Liver (tissue), 9 donors: Measurements from ENCODE around the gene SCGB2B2. TPM values are rescaled to one million over a fixed set of nuclear protein-coding genes. Genes with fewer than 3 reads are reported as not detected.

Experiments
- DNase-seq: peaks from one replicate; pipeline ENCODE4 v3.0.0-alpha.2; 2017; ENCODE audit warnings: low spot score
- H3K27ac ChIP-seq, 2 donors: one replicate each; pipeline ENCODE4 v1.7.0; 2013; ENCODE audit warnings: inconsistent platforms in 2 of 2, low read length in 2 of 2, control low read depth in 1 of 2, low read depth in 1 of 2, mild to moderate bottlenecking in 1 of 2
- H3K27me3 ChIP-seq, 4 donors: one replicate each; pipeline versions ENCODE4 v1.6.1 to v1.7.0; 2013; ENCODE audit warnings: low read length in 3 of 4, inconsistent platforms in 1 of 4, mild to moderate bottlenecking in 1 of 4, moderate library complexity in 1 of 4; ENCODE audit not compliant: control insufficient read depth in 4 of 4, insufficient read depth in 4 of 4
- H3K36me3 ChIP-seq, 4 donors: one replicate each; pipeline versions ENCODE4 v1.6.1 to v1.7.0; 2013; ENCODE audit warnings: low read length in 3 of 4, mild to moderate bottlenecking in 3 of 4, low read depth in 1 of 4, moderate library complexity in 1 of 4; ENCODE audit not compliant: control insufficient read depth in 4 of 4, insufficient read depth in 3 of 4
- H3K4me1 ChIP-seq, 4 donors: one replicate each; pipeline versions ENCODE4 v1.6.1 to v1.7.0; 2013; ENCODE audit warnings: low read length in 3 of 4, mild to moderate bottlenecking in 3 of 4, moderate library complexity in 1 of 4; ENCODE audit not compliant: control insufficient read depth in 4 of 4, insufficient read depth in 4 of 4
- H3K4me3 ChIP-seq, 3 donors: one replicate each; pipeline versions ENCODE4 v1.6.1 to v1.7.0; 2013; ENCODE audit warnings: low read length in 3 of 3, control low read depth in 1 of 3, low read depth in 1 of 3, mild to moderate bottlenecking in 1 of 3
- H3K9ac ChIP-seq, 2 donors: one replicate each; pipeline ENCODE4 v1.7.0; 2013; ENCODE audit warnings: low read length in 2 of 2, mild to moderate bottlenecking in 2 of 2, moderate library complexity in 2 of 2, control low read depth in 1 of 2, low read depth in 1 of 2
- H3K9me3 ChIP-seq, 4 donors: one replicate each; pipeline versions ENCODE4 v1.6.1 to v1.7.0; 2013; ENCODE audit warnings: low read length in 3 of 4; ENCODE audit not compliant: control insufficient read depth in 4 of 4
- FOXA1 ChIP-seq: IDR thresholded peaks from 2 replicates; pipeline ENCODE4 v1.6.1; 2016; ENCODE audit warnings: antibody characterized with exemption
- FOXA2 ChIP-seq: IDR thresholded peaks from 2 replicates; pipeline ENCODE4 v1.6.1; 2016; ENCODE audit warnings: antibody characterized with exemption
- GABPA ChIP-seq, 2 donors: IDR thresholded peaks in 1 of 2; conservative IDR thresholded peaks in 1 of 2; 2 replicates each; pipeline ENCODE4 v1.6.1; 2016; ENCODE audit warnings: antibody characterized with exemption in 2 of 2, mild to moderate bottlenecking in 1 of 2, moderate library complexity in 1 of 2
- HNF4A ChIP-seq, 2 donors: conservative IDR thresholded peaks; 2 replicates each; pipeline ENCODE4 v1.6.1; 2016; ENCODE audit warnings: antibody characterized with exemption in 2 of 2, mild to moderate bottlenecking in 2 of 2
- JUND ChIP-seq, 2 donors: IDR thresholded peaks; 2 replicates each; pipeline ENCODE4 v1.6.1; 2016; ENCODE audit warnings: antibody characterized with exemption in 2 of 2
- MAX ChIP-seq: IDR thresholded peaks from 2 replicates; pipeline ENCODE4 v1.6.1; 2016; ENCODE audit warnings: antibody characterized with exemption
- NR2F2 ChIP-seq: IDR thresholded peaks from 2 replicates; pipeline ENCODE4 v1.6.1; 2016; ENCODE audit warnings: antibody characterized with exemption
- REST ChIP-seq: IDR thresholded peaks from 2 replicates; pipeline ENCODE4 v1.6.1; 2016; ENCODE audit warnings: antibody characterized with exemption, mild to moderate bottlenecking
- RXRA ChIP-seq, 2 donors: IDR thresholded peaks; 2 replicates each; pipeline ENCODE4 v1.6.1; 2017 to 2018; ENCODE audit warnings: antibody characterized with exemption in 2 of 2, mild to moderate bottlenecking in 1 of 2
- TAF1 ChIP-seq: conservative IDR thresholded peaks from 2 replicates; pipeline ENCODE4 v1.6.1; 2016; ENCODE audit warnings: antibody characterized with exemption, mild to moderate bottlenecking
- YY1 ChIP-seq: IDR thresholded peaks from 2 replicates; pipeline ENCODE4 v1.6.1; 2016; ENCODE audit warnings: antibody characterized with exemption, mild to moderate bottlenecking
- WGBS: extraction: QIAGEN DNeasy Blood & Tissue Kit; methylation state at CpG from one replicate; pipeline ENCODE4 v1.1.7; 2013; 5-methylcytosine and 5-hydroxymethylcytosine counted together
- polyA plus RNA-seq, 2 donors: library from polyadenylated mRNA; stranded (reverse) in 1 of 2; unstranded in 1 of 2; fragments of 200-250 nt in 1 of 2; fragments of >200 nt in 1 of 2; fragmentation: Nextera tagmentation in 1 of 2; extraction: Ambion mirVana in 1 of 2; gene quantifications; one replicate each; pipeline versions ENCODE4 v1.2.1 to v1.2.3, GENCODE V29; 2013 to 2015
- total RNA-seq, 2 donors: library from RNA; depleted of rRNA; stranded (reverse); fragments of >200 nt; gene quantifications; one replicate each; pipeline ENCODE4 v1.2.3, GENCODE V29; 2014
- TF ChIP-seq, protein P1 (sequence below): IDR thresholded peaks from 2 replicates; pipeline ENCODE4 v1.6.1; 2016; ENCODE audit warnings: antibody characterized with exemption
- TF ChIP-seq, protein P2 (sequence below): IDR thresholded peaks from 2 replicates; pipeline ENCODE4 v1.6.1; 2016; ENCODE audit warnings: antibody characterized with exemption
- TF ChIP-seq, protein P3 (sequence below): fragments of 150-350 bp; IDR thresholded peaks from 2 replicates; pipeline ENCODE4 v1.5.1; 2017; ENCODE audit warnings: improper control_type of control experiment, low read depth, low read length; ENCODE audit not compliant: missing input control
- donor health status: healthy.
- donor health status: healthy.
- donor health status: healthy.
- donor health status: healthy.
- donor health status: healthy.

SCGB2B2 gene, protein sequence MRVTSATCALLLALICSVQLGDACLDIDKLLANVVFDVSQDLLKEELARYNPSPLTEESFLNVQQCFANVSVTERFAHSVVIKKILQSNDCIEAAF
- total RNA-seq, result under 1 TPM; 0.09 to 0.50 TPM
- polyA plus RNA-seq, result under 1 TPM in 1 of 2 donors, not detected in 1; 0.25 TPM

DNA sequence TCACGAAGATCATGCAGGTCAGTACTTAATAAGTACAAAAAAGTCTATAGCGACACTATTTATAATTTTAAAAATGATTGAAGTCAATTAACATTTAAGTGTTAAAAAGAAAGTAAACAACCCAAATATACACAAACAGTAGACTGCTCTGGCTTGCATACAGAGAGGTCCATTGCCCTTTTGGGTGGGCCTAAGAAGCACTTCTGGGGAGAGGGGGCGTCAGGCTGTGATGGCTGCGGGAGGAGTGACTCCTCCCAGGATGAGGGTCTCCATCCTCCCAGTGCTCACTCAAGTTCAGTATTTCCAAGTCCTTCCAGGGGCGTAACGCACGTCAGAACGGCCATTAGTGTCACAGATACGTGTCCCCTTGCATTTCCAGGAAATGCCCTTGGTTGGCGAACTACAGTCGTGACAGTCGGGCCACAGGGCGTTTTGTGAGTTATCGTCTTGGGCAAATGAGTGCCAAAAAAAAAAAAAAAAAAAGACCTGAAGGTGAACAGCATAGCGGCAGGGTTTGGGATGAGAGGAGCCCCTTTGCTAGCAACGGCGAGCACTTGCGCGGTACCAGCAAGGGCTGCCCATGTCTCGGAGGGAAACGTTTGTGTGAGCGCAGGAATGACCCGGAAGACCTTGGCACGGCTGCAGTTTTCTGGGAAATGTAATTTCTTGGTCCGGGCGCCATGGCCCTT lies at the start of gene SCGB2B2:
Gene SCGB2B2 (minus strand): TSS at position 463 of the 689 bp plus-strand sequence. CDS start 82,596 bp downstream, outside the sequence.
- H3K36me3 ChIP-seq, result peaks cover 2 to 31% (median 28%) of the 10 kb centered on the region in 4 donors
- 5% methylated on average over 26 of the region's 26 CpGs for WGBS
- H3K9ac ChIP-seq, result peak within 1 kb of the TSS; percentile 63 to 69
- TF ChIP-seq GABPA (IDR thresholded peaks at IDR 0.05 in 1 of 2, conservative IDR thresholded peaks at IDR 0.05 in 1 of 2), result peak; percentile 71 to 91
- peak; percentile 48 to 64 for TF ChIP-seq RXRA (IDR thresholded peaks at IDR 0.05)
- TF ChIP-seq HNF4A (conservative IDR thresholded peaks at IDR 0.05), result no peak
- TF ChIP-seq, protein P1, sequence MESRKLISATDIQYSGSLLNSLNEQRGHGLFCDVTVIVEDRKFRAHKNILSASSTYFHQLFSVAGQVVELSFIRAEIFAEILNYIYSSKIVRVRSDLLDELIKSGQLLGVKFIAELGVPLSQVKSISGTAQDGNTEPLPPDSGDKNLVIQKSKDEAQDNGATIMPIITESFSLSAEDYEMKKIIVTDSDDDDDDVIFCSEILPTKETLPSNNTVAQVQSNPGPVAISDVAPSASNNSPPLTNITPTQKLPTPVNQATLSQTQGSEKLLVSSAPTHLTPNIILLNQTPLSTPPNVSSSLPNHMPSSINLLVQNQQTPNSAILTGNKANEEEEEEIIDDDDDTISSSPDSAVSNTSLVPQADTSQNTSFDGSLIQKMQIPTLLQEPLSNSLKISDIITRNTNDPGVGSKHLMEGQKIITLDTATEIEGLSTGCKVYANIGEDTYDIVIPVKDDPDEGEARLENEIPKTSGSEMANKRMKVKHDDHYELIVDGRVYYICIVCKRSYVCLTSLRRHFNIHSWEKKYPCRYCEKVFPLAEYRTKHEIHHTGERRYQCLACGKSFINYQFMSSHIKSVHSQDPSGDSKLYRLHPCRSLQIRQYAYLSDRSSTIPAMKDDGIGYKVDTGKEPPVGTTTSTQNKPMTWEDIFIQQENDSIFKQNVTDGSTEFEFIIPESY, result no peak
- TF ChIP-seq JUND (IDR thresholded peaks at IDR 0.05), result peak; percentile 33 to 57
- peak; percentile 76 for TF ChIP-seq REST
- TF ChIP-seq, protein P2, sequence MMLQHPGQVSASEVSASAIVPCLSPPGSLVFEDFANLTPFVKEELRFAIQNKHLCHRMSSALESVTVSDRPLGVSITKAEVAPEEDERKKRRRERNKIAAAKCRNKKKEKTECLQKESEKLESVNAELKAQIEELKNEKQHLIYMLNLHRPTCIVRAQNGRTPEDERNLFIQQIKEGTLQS, result peak; percentile 61
- TF ChIP-seq FOXA2, result peak; percentile 14
- TF ChIP-seq MAX, result no peak
- TF ChIP-seq, protein P3, sequence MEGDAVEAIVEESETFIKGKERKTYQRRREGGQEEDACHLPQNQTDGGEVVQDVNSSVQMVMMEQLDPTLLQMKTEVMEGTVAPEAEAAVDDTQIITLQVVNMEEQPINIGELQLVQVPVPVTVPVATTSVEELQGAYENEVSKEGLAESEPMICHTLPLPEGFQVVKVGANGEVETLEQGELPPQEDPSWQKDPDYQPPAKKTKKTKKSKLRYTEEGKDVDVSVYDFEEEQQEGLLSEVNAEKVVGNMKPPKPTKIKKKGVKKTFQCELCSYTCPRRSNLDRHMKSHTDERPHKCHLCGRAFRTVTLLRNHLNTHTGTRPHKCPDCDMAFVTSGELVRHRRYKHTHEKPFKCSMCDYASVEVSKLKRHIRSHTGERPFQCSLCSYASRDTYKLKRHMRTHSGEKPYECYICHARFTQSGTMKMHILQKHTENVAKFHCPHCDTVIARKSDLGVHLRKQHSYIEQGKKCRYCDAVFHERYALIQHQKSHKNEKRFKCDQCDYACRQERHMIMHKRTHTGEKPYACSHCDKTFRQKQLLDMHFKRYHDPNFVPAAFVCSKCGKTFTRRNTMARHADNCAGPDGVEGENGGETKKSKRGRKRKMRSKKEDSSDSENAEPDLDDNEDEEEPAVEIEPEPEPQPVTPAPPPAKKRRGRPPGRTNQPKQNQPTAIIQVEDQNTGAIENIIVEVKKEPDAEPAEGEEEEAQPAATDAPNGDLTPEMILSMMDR, result no peak
- TF ChIP-seq YY1, result peak; percentile 96
- TF ChIP-seq FOXA1, result peak; percentile 40
- TF ChIP-seq NR2F2, result peak; percentile 98
- no peak for TF ChIP-seq TAF1
- peaks cover 3 to 19% (median 9%) of the 10 kb centered on the region in 4 donors for H3K9me3 ChIP-seq
- peaks cover 0 to 32% (median 20%) of the 10 kb centered on the region in 4 donors for H3K4me1 ChIP-seq
- DNase-seq, result no peak
- H3K4me3 ChIP-seq, result peak within 1 kb of the TSS; percentile 85 to 96 (median 88)
- H3K27me3 ChIP-seq, result no peaks in the 10 kb centered on the region
- H3K27ac ChIP-seq, result peak within 1 kb of the TSS; percentile 92 to 93
